Medulla oblongata (tissue), 1 donor: Measurements from ENCODE around the gene AHNAK.
"Not testable (repeated sequence)": the region's sequence is repeated elsewhere in the genome, so short reads cannot be mapped to it uniquely, and the experiment has no call there.

Experiments
- DNase-seq: peaks from one replicate; pipeline ENCODE4 v3.0.0-alpha.2; 2015; ENCODE audit errors: extremely low spot score

Gene AHNAK

GRCh38 chr11:62546244-62546928 is at the start of gene AHNAK:
Gene AHNAK, minus strand, starts transcription at chr11:62546806. Its CDS starts 10,708 bp downstream, at chr11:62536098.
- DNase-seq, result no peak

GRCh38 chr11:62595124-62595523 is 48.5 kb upstream of the AHNAK start:
- no peak for DNase-seq

- peak; percentile 81 for DNase-seq
These were observed 46.9 kb upstream of the AHNAK start for GRCh38 chr11:62593434-62594044.

GRCh38 chr11:62592989-62593421 is 46.4 kb upstream of the AHNAK start:
- DNase-seq, result peak; percentile 76

- peak; percentile 42 for DNase-seq
These were observed 45.7 kb upstream of the AHNAK start for GRCh38 chr11:62592146-62592815.

GRCh38 chr11:62591448-62592145 is 45.0 kb upstream of the AHNAK start, which contains the start of gene TUT1:
Gene TUT1, minus strand, starts transcription at chr11:62591523. Its CDS starts 38 bp downstream, at chr11:62591485.
- peak; percentile 99 for DNase-seq

- no peak for DNase-seq
These were observed 42.5 kb upstream of the AHNAK start for GRCh38 chr11:62588966-62589637.

- DNase-seq, result not testable (repeated sequence)
These were observed 38.8 kb upstream of the AHNAK start for GRCh38 chr11:62585356-62585755.

GRCh38 chr11:62581735-62582134 is 35.1 kb upstream of the AHNAK start:
- DNase-seq, result not testable (repeated sequence)

GRCh38 chr11:62580959-62581715 is 34.5 kb upstream of the AHNAK start:
- DNase-seq, result no peak

GRCh38 chr11:62579252-62579651 is 32.6 kb upstream of the AHNAK start:
- no peak for DNase-seq

- DNase-seq, result no peak
These were observed 31.9 kb upstream of the AHNAK start for GRCh38 chr11:62578541-62578940.

GRCh38 chr11:62577046-62577714 is 30.6 kb upstream of the AHNAK start:
- DNase-seq, result no peak

GRCh38 chr11:62575837-62576236 is 29.2 kb upstream of the AHNAK start:
- DNase-seq, result no peak

GRCh38 chr11:62575156-62575555 is 28.6 kb upstream of the AHNAK start:
- DNase-seq, result no peak

- peak; percentile 45 for DNase-seq
These were observed 27.9 kb upstream of the AHNAK start for GRCh38 chr11:62574363-62575071.

- peak; percentile 100 for DNase-seq
These were observed 27.2 kb upstream of the AHNAK start, which contains the start of gene EEF1G for GRCh38 chr11:62573592-62574362. Gene EEF1G, minus strand, starts transcription at chr11:62573891. Its CDS starts 49 bp downstream, at chr11:62573842.

GRCh38 chr11:62573006-62573591 is 26.5 kb upstream of the AHNAK start:
- no peak for DNase-seq
